HG03558 (cell line): ENCODE measurements around the gene EMILIN2.
"Not testable (repeated sequence)": the region's sequence is repeated elsewhere in the genome, so short reads cannot be mapped to it uniquely, and the experiment has no call there.

ENCODE experiments used
- ATAC-seq: cut with Tn5 transposase; IDR thresholded peaks from one replicate; pipeline ENCODE4 v1.9.1; 2021; ENCODE audit warnings: moderate number of reproducible peaks; ENCODE audit not compliant: unreplicated experiment; ENCODE audit errors: extremely low read depth

Gene EMILIN2

DNA sequence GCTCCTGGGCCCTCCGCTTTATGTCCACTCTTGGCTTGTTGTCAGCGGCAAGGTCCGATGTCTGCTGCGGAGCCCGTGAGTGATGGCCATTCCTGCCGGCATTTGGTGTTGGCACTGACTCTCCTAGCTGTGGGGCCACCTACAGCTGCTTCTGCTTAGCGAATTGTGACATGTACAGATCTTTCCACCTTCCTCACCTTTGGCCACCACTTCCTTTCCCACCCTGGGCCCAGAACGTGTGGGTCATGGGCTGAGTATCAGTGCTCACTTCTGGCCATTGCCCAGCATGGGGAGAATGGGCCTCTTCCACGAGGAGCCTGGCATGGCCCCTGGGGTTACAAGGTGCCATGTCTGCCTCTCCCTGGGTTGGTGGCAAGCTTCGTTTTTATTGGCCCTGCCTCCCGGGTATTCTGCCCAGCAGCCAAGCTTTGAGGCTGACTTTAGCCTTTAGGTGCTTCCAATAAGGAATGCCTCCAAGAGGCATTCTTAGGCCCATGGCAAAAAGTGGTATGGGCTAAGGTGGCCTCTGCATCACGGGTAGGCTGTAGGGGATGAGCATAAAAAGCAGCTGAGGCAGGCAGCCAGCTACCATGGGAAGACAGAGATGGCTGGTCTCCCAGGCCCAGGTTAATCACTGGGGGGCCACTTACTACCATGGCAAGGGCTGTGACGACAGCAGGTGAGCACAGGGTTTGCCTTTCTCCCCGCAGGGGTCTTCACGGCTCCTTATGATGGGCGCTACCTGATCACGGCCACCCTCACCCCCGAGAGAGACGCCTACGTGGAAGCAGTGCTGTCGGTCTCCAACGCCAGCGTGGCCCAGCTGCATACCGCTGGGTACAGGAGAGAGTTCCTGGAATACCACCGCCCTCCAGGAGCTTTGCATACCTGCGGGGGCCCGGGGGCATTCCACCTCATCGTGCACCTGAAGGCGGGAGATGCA lies 65.8 kb downstream of the EMILIN2 start:
- no peak for ATAC-seq

DNA sequence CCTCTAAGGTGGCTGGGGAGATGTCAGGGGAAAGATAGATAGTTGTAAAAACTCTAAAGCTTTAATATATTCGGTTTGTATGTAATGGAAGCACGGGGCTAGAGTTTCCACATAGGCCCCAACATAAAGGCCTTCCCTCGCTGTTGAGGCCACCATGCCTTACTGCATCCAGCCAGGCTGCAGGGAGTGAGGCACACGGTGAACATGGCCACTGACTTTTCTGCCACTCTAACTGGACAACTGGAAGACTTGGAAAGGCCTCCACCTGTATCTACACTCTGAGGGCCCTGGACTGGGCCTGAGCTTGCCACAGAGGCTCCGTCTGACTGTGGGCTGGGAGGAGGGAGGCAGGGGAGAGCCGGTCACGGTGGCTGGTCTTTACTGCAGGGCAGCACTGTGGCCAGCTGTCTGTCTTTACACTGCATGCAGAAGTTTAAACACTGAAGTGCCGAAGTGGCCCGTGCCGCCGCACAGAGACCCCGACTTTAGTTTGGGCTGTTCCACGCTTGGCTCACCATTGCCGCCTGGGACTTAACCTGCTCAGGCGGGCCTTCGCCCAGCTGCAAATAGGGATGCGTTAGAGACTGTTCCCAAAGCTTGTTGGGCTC lies 66.7 kb downstream of the EMILIN2 start:
- ATAC-seq: no peak

DNA sequence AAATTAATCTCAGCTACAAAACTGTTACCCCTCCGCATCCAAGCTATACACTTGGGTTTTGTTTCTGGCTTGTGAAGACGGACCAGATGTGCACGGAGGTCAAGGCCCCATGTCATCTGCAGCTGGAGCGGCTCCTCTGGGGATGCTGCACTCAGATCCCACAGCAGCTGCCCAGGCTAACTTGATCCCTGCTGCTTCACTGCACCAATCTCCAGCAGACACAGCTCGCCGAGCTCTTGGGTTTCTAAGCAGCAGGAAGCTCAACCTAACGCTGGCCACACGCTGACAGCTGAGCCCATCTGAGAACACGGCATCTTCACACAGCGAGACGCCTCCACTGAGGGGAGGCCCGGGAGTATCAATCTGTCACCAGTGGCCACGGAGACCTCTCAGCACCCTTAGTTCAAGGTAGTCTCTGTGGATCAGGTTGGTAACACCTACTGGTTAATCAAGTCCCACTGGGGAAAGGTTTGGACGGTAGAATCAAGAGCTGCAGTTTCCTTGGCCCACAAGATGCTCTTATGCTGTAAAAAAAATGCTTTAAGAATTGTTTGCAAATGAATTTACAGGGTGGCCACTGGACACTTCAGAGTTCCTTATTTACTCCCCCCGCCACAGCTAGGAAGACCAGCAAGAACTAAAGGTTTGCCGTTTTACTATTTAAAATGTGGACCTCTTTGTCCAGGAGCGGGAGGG lies 67.5 kb downstream of the EMILIN2 start:
- ATAC-seq: no peak

DNA sequence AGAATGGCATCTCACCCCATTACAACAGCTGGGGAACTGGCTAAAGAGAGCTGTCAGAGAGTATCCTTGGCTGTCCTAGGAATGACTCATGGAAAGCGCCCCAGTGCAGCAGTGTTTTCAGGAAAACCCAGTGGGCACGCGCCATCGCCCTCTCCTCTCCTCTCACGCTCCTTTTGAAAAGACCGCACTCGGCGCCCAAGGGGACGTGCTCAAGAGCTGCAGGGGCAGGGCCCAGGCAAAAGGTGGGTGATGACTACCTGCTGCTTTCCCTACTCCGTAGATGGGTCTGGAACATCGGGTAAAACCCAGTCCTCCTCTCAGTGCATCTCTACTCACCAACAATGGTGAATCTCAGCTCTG lies 68.1 kb downstream of the EMILIN2 start:
- ATAC-seq: no peak

DNA sequence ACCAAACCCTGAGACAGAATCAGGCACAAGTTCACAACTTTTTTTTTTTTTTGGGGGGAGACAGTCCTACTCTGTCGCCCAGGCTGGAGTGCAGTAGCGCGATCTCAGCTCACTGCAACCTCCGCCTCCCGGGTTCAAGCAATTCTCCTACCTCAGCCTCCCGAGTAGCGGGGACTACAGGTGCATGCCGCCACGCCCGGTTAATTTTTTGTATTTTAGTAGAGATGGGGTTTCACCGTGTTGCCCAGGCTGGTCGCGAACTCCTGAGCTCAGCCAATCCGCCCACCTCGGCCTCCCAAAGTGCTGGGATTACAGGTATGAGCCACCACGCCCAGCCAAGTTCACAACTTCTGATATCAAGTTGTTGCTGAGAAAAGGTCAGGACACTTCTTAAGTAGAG lies 68.7 kb downstream of the EMILIN2 start:
- not testable (repeated sequence) for ATAC-seq

DNA sequence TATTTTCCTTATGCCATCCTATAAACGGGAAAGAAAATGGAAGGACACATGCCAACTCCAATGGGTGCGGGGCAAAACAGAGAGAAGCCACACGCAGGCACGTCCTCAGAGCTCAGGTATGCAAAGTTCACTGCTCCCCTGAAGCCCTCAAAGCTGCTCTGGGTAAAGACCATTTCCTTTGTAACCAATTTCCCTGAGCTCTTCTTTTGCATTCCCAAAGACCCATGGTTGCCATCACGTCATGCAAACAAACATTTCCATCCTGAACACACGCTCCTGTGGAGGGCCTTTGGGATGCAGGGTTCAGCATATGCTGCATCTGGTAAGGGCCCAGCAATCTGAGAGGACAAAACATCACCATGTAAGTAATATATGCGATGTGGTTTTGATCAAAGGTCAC lies 69.4 kb downstream of the EMILIN2 start:
- no peak for ATAC-seq

DNA sequence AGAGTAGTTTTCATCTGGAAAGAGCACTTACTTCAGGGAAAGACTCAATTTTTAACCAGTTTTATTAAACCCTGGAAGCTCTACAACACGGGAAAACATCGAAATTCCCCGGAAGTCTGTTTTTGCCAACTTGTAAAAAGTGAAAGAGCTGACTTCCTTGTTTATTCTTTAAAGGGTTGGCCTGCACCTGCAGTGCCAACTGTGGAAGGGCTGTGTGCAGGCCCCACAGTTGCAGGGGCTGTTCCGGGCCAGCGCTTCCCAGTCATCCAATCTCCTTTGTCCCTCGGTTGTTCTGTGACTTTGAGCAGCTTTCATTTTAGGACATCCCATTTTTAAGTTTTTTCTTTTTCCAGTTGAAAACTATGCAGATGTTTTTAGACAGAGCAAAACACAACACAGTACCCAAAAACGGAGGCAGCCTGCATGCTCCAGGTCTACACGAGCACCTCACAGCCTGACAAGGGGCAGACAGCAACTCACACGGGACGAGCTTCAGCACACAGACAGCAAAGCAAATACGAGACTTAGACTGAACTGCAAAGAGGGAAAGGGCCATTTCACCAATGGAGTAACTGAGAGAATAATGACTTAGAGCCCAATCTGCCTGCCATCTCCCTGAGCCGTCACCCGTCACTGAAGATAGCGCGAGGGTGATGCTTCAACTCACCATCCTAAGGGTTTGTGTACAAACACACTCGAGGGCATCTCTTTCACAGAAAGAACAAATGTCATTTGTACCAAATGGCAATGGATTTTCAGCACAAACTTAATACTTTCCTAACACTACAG lies 70.6 kb downstream of the EMILIN2 start:
- ATAC-seq: no peak

DNA sequence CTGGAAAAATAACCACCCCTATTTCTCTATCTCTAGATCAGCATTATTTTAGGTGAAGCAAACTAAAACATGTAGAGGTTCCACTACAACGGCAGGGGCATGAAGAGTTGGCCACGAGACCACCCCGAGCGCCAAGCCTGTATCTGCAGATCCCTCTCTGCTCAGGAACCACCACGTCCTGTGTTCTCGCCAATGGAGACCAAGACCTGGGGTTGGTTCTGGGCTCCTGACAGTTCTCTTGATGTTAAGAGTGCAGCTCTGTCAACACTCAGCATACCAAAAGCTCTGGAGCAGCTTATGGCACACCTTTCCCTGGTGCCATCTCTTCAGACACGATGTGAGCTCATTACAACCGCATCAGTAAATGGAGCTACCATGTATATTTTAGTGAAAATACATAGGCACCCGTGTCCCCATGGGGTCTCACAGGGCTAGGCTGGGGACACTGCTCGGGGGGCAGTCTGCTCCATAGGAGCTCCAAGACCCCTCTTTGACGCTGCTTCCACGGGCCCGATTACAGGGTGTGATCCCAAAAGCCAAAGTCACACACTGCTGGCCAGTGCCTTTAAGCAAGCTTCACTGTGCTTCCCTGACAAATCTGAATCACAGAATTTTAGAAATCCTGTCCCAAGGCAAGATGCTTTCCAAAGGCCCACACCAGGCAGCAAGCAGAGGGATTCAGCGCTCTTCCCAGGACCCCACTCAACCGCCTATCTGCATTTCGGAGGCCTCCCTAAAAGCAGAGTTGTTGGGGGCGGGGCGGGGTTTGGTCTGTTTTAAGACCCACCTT lies 72.2 kb downstream of the EMILIN2 start:
- no peak for ATAC-seq

DNA sequence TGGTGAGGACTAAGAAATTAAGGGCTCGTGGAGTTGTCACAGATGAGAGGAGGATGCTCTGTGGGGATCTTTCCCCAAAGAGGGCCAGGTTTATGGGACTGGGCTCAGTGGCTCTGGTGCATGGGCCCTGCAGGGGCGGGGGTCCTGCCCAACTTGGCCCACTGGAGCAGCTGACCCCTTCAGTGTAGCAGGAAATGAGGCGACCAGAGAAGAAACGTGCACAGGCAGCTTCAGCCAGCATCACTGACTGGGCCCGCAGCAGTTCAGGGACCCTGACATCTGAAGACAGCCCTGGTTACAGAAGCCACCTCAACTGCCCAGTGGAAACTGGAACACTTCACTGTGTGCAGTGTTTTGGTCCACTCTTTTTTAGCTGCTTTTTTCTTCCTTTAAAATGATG lies 72.8 kb downstream of the EMILIN2 start:
- ATAC-seq: no peak

DNA sequence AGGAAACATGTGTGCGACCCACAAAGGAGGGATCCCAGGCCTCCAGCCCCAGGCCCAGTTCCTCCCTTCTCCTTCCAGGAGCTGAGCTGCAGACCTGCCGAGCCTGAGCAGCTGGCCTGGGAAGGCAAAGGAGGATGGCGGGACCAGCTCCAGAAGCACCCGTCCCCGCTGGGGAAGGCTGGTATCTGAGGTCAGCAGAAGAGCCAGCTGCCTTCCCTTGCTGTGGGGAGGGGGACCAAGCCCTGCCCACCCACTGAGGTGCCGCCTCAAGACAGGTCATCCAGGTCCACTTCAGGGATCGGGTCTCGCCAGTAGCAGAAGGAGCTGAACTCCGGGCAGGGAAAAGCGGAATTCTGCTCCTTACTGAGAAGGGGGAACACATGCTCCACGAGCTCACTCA lies 73.2 kb downstream of the EMILIN2 start:
- no peak for ATAC-seq

DNA sequence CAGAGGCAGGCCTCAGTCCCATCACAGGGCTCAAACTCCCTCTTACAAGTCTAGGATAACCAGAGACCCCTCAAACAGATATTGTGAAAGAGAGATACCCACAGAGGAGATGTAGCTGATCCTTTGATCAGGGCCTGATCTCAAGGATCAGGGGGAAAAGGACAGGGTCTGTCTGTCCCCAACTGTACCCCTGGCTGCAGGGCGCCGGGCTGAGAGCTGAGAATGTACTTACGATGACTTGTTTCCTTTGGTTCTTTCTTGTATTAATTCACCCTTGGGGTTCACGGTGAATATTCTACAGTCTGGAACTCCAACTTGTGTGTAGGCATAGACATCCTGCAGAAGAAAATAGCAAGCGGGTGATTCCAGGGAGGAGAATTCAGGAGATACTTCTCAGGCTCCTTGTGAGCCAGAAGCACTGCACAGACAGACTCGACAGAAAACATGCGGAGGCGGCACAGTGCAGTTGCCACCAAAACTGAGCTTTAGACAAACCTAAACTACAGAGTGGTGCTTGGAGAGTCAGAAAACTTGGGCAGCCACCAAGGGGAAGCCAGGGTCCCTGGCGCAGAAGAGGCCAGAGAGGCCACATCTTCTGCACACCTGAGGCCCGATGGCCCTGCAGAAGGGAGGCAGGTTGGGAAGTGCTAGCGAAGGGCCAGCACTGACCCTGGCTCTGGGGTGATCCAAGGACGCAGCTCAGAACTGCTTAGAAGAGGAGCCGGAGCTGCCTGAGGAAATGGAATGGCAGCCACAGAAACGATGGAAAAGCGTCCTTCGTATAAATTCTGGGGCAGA lies 73.9 kb downstream of the EMILIN2 start:
- no peak for ATAC-seq

DNA sequence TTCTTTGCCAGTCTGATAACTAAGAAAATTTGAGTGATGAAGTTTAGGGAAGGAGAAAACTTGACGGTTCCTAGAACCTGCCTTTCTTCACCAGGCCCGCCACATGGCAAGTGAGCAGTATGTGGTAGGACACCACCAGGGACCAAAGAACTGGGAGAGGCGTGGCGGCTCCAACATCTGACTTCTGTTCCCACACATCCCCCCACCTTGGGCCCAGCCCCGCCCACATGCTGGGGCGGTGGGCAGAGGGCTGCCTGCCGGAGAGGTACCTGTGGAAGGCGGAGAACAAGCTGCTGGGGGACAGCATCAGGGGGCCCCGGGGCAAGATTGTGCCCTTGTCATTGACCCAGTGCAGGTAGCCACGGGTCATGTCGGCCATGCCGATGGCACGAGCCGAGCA lies 75.0 kb downstream of the EMILIN2 start:
- no peak for ATAC-seq

DNA sequence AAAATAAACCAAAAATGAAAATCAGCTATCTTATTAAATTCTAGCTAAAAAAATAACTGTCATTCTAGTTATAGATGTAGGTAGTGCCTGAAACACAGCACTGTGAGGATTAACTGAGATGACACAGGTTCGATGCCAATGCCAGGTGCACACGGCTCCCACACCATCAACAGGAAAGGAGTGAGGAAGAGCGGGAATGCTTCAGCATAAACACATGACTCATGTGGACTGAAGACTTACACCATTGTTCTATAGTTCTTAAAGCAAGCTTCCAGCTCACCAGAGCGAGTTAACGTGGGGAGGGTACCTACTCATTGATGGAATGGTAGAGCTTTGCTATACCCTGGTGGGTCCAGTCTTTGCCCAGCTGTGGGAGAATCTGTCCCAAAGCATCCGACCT lies 76.7 kb downstream of the EMILIN2 start:
- ATAC-seq: no peak

DNA sequence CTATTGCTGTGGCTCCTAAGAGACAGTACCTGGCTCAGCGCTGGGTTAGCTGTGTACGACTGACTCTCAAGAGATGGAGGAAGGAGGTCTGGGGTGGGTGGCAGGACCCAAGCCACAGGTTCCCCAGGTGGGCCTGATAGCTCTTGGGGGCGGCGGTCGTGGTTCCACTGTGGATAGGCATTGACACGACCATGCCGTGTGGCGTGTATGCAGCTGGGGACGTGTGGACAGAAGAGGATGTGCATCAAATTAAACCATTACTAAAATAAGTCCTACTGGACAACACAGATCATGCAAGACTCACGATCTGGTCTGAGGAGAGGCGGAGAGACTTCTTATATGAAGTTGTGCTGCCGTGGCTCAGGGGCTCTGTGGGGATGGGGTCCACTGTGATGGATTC lies 78.1 kb downstream of the EMILIN2 start:
- no peak for ATAC-seq

DNA sequence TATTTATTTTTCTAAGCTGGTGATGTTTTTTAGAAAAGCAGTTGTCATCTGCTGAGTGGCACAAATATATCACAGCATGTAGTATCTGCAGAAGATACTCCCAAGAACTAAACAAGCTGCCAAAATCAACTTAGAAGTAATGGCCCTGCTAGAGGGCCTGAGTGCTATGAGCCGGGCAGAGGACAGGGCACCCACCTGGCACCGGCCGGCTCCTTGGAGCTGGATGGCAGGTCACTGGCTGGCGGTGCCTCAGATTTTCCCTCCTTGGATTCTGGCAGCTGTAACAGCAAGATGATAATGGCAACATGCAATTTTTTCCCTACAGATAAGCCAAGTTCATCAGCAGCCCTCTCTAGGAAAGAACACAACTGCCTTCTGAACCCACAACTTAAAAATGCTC lies 79.7 kb downstream of the EMILIN2 start:
- no peak for ATAC-seq

DNA sequence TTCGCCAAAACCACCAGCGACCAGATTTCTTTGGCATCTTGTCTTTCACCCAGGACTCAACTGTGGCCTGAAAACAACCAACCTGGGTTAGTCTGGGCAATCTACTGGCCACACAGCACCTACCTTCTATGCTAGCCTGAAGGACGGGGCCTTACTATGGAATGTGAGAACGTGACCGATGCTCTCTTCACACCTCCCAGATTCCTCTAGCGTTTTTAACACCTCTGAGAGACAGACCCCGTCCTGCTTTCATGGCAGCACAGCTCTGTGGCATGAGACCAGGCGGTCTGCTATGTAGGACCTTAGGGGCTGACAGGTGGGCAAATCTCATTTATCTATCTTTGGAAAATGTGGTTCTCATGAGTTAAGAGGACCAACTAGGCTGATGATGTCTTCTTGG lies 80.9 kb downstream of the EMILIN2 start:
- no peak for ATAC-seq

DNA sequence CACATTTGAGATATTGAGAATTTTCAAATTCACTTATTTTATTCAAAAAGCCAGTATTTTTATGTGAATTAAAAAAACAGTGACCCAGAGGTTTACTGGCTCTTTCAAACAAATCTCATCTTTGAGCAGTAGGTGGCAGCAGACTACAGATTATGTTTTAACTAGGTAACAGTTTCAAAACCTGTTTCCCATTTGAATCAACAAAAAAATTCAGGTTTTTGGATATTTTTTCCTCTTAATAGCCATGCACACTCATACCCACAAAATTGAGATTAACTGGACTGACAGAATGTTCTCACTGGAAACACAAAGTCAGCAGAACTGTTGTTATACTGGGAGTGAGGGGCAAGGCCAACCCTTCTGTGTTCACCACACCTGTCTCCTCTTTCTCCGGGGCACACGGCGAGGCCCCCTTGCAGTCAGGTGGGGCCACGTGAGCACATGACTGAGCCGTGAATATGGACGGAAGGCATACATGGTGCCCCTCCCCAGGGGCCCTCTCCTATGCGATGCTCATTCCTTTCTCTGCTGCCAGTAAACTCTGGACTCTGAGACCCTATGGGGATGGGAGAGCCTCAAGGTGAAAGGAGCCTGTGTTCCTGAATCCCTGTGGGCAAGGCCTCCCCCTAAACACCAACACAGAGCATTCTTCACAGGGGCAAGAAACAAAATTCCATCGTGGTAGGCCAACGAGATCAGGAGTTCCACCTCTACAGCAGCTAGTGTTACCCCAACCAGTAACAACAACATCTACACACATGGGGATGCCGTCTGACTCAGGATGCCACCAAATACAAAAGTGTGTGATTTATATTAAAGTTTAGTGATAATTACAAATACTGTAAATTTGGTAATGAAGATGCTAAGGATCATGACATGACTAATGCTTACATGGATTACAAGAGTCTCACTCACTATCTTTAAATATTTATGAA lies 85.7 kb downstream of the EMILIN2 start:
- no peak for ATAC-seq

DNA sequence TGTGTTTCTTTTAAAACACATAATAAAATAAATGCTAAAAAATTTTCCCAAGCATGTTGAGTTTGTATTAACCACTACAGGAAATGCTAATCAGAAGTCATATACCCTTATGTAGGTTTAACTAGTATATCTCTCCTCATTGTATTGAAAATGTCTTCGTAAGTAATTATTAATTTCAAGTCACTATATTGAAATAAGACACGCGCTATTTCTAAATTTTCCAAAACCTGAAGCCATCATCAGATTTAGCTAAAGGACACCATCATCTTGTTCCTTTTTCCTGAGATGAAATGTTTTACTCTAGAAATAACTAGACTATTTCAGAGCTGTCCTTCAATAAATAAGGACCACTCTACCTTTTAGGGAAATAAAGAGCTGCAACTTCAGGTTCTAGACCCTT lies 87.2 kb downstream of the EMILIN2 start:
- ATAC-seq: no peak
